H1 (cell line): Measurements from ENCODE around the gene POLR3K. TPM values are rescaled to one million over a fixed set of nuclear protein-coding genes. Genes with fewer than 3 reads are reported as not detected.
A peak's percentile ranks its signal among the peaks of the same experiment; 100 is the strongest.

Source experiments
- CTCF ChIA-PET: fragments of 300-600 bp; sonication (Branson Sonifier 250); formaldehyde crosslinking; loops from one replicate; lab custom pipeline; 2021; ENCODE audit not compliant: partially characterized antibody; lab: Charles Lee
- POLR2A ChIA-PET: fragments of 300-600 bp; sonication (Branson Sonifier 250); formaldehyde crosslinking; loops from one replicate; lab custom pipeline; 2021; ENCODE audit warnings: inconsistent platforms; ENCODE audit not compliant: partially characterized antibody; lab: Charles Lee
- DNase-seq, 2 experiments: peaks; one replicate each; pipeline versions ENCODE4 v3.0.0 to v3.0.0-alpha.2; 2010 to 2022; ENCODE audit warnings: low spot score in 2 of 2, low read depth in 1 of 2, mixed read lengths in 1 of 2
- FAIRE-seq: peaks from 2 replicates; lab custom pipeline; 2011; peaks lifted over from hg19 to GRCh38; lab: Jason Lieb, UNC
- H2AFZ ChIP-seq: 2 replicates; pipeline ENCODE4 v1.8.1; 2012; ENCODE audit warnings: low read length, inconsistent platforms
- H2AK5ac ChIP-seq: 2 replicates; pipeline ENCODE4 v1.6.1; 2013; ENCODE audit warnings: low read depth, low read length
- H2BK120ac ChIP-seq: replicated peaks from 2 replicates; pipeline ENCODE3; 2013; ENCODE audit warnings: low read depth, low read length, inconsistent platforms
- H2BK12ac ChIP-seq: 2 replicates; pipeline ENCODE4 v1.6.1; 2013; ENCODE audit warnings: low read depth, low read length
- H2BK15ac ChIP-seq: 2 replicates; pipeline ENCODE4 v1.6.1; 2013; ENCODE audit warnings: low read length
- H2BK20ac ChIP-seq: 2 replicates; pipeline ENCODE4 v1.6.1; 2013; ENCODE audit warnings: low read length
- H2BK5ac ChIP-seq: 2 replicates; pipeline ENCODE4 v1.6.1; 2013; ENCODE audit warnings: low read depth, low read length
- H3K14ac ChIP-seq: 2 replicates; pipeline ENCODE4 v1.6.1; 2013; ENCODE audit warnings: inconsistent platforms; ENCODE audit not compliant: insufficient read length
- H3K18ac ChIP-seq: 2 replicates; pipeline ENCODE4 v1.6.1; 2013; ENCODE audit warnings: low read length; ENCODE audit errors: extremely low read depth
- H3K23ac ChIP-seq: 2 replicates; pipeline ENCODE4 v1.6.1; 2013; ENCODE audit warnings: inconsistent platforms; ENCODE audit not compliant: insufficient read length
- H3K23me2 ChIP-seq: 2 replicates; pipeline ENCODE4 v1.6.1; 2013; ENCODE audit warnings: low read depth, low read length
- H3K27ac ChIP-seq: 2 replicates; pipeline ENCODE4 v1.6.1; 2011; ENCODE audit warnings: low read depth, low read length, inconsistent platforms
- H3K27me3 ChIP-seq, 4 experiments: replicated peaks in 1 of 4; 1 replicate in 1 of 4; 2 replicates in 3 of 4; pipeline versions ENCODE4 v1.6.1 to v1.8.1; 2011 to 2013; ENCODE audit warnings: low read length in 3 of 4, mild to moderate bottlenecking in 3 of 4, inconsistent platforms in 2 of 4, mixed read lengths in 2 of 4, moderate library complexity in 1 of 4; ENCODE audit not compliant: control insufficient read depth in 3 of 4, insufficient read depth in 3 of 4; ENCODE audit errors: extremely low read depth in 1 of 4
- H3K36me3 ChIP-seq, 4 experiments: 2 replicates each; pipeline versions ENCODE4 v1.6.1 to v1.8.1; 2011 to 2013; ENCODE audit warnings: mild to moderate bottlenecking in 4 of 4, low read length in 3 of 4, moderate library complexity in 2 of 4, control low read depth in 1 of 4, inconsistent platforms in 1 of 4; ENCODE audit not compliant: insufficient read depth in 4 of 4, control insufficient read depth in 2 of 4
- H3K4ac ChIP-seq: replicated peaks from 2 replicates; pipeline ENCODE3; 2013; ENCODE audit warnings: low read length, low read depth, mixed read lengths, inconsistent platforms; ENCODE audit not compliant: insufficient read length
- H3K4me1 ChIP-seq, 4 experiments: replicated peaks in 1 of 4; 1 replicate in 1 of 4; 2 replicates in 3 of 4; pipeline versions ENCODE4 v1.6.1 to v1.8.1; 2011 to 2013; ENCODE audit warnings: low read length in 3 of 4, inconsistent platforms in 2 of 4, mixed read lengths in 1 of 4; ENCODE audit not compliant: insufficient read depth in 4 of 4, control insufficient read depth in 3 of 4
- H3K4me2 ChIP-seq, 2 experiments: 2 replicates each; pipeline versions ENCODE4 v1.6.1 to v1.8.1; 2011 to 2013; ENCODE audit warnings: low read depth in 2 of 2, low read length in 2 of 2, control low read depth in 1 of 2, inconsistent platforms in 1 of 2, mild to moderate bottlenecking in 1 of 2; ENCODE audit not compliant: insufficient read depth in 1 of 2
- H3K4me3 ChIP-seq, 4 experiments: fragments of 200-600, 300-600 bp in 1 of 4; sonication (generic), shearing (Covaris generic), sonication (Bioruptor Twin) in 1 of 4; 2 replicates each; pipeline versions ENCODE4 v1.5.1 to v1.8.1; 2011 to 2016; ENCODE audit warnings: low read length in 4 of 4, low read depth in 3 of 4, control low read depth in 2 of 4, inconsistent platforms in 2 of 4, mild to moderate bottlenecking in 2 of 4, mixed read lengths in 1 of 4, moderate library complexity in 1 of 4; ENCODE audit not compliant: insufficient read depth in 2 of 4; ENCODE audit errors: extremely low read depth in 1 of 4
- H3K56ac ChIP-seq: replicated peaks from 2 replicates; pipeline ENCODE3; 2013; ENCODE audit warnings: low read depth, mild to moderate bottlenecking, mixed read lengths, low read length, inconsistent platforms; ENCODE audit not compliant: insufficient read length
- H3K79me1 ChIP-seq: 2 replicates; pipeline ENCODE4 v1.6.1; 2013; ENCODE audit warnings: low read depth, low read length, control low read depth
- H3K79me2 ChIP-seq, 2 experiments: 2 replicates each; pipeline versions ENCODE4 v1.6.1 to v1.8.1; 2012 to 2013; ENCODE audit warnings: low read length in 2 of 2, mild to moderate bottlenecking in 2 of 2, inconsistent platforms in 1 of 2; ENCODE audit not compliant: insufficient read depth in 2 of 2, control insufficient read depth in 1 of 2
- H3K9ac ChIP-seq, 4 experiments: replicated peaks in 1 of 4; 1 replicate in 1 of 4; 2 replicates in 3 of 4; pipeline versions ENCODE4 v1.6.1 to v1.8.1; 2011 to 2013; ENCODE audit warnings: low read depth in 3 of 4, low read length in 3 of 4, control low read depth in 2 of 4, mild to moderate bottlenecking in 2 of 4, moderate library complexity in 2 of 4, inconsistent platforms in 1 of 4; ENCODE audit errors: extremely low read depth in 1 of 4
- H3K9me3 ChIP-seq, 2 experiments: 2 replicates each; pipeline versions ENCODE4 v1.6.1 to v1.8.1; 2012 to 2013; ENCODE audit warnings: mild to moderate bottlenecking in 2 of 2, moderate library complexity in 2 of 2, control low read depth in 1 of 2, inconsistent platforms in 1 of 2, low read depth in 1 of 2, low read length in 1 of 2, mixed read lengths in 1 of 2; ENCODE audit not compliant: insufficient read depth in 2 of 2
- H4K20me1 ChIP-seq, 2 experiments: replicated peaks in 1 of 2; 2 replicates each; pipeline versions ENCODE3 to v1.8.1; 2011 to 2013; ENCODE audit warnings: inconsistent platforms in 2 of 2, low read length in 2 of 2, mild to moderate bottlenecking in 1 of 2; ENCODE audit not compliant: insufficient read depth in 2 of 2, control insufficient read depth in 1 of 2
- H4K5ac ChIP-seq: 2 replicates; pipeline ENCODE4 v1.6.1; 2013; ENCODE audit warnings: low read length, low read depth, mixed read lengths, inconsistent platforms; ENCODE audit not compliant: insufficient read length
- H4K8ac ChIP-seq: 2 replicates; pipeline ENCODE4 v1.8.0; 2013; ENCODE audit warnings: mild to moderate bottlenecking, moderate library complexity, low read length, inconsistent platforms; ENCODE audit not compliant: insufficient read depth; ENCODE audit errors: extremely low read depth
- H4K91ac ChIP-seq: replicated peaks from 2 replicates; pipeline ENCODE3; 2013; ENCODE audit warnings: low read length, mixed read lengths, inconsistent platforms; ENCODE audit not compliant: insufficient read length
- BCL11A ChIP-seq, 2 experiments: IDR thresholded peaks; one replicate each; pipeline ENCODE4 v1.6.1; 2011; ENCODE audit warnings: low read depth in 2 of 2, low read length in 2 of 2, mild to moderate bottlenecking in 2 of 2
- HDAC2 ChIP-seq, 2 experiments: fragments of 300-600 bp in 1 of 2; sonication (generic) in 1 of 2; IDR thresholded peaks; 2 replicates each; pipeline ENCODE4 v1.6.1; 2011 to 2012; ENCODE audit warnings: low read depth in 2 of 2, low read length in 2 of 2, mild to moderate bottlenecking in 2 of 2, moderate library complexity in 2 of 2, borderline replicate concordance in 1 of 2, inconsistent platforms in 1 of 2
- KDM1A ChIP-seq: fragments of 200-600, 300-600 bp; sonication (generic); IDR thresholded peaks from 2 replicates; pipeline ENCODE4 v1.7.1; 2016; ENCODE audit warnings: mild to moderate bottlenecking, low read length, borderline replicate concordance
- KDM5A ChIP-seq: fragments of 200-600 bp; IDR thresholded peaks from 2 replicates; pipeline ENCODE4 v1.7.1; 2012; ENCODE audit warnings: mild to moderate bottlenecking, low read length, inconsistent platforms, mixed read lengths
- PHF8 ChIP-seq: fragments of 200-600 bp; sonication (generic); conservative IDR thresholded peaks from 2 replicates; pipeline ENCODE4 v1.7.1; 2012; ENCODE audit warnings: low read depth, mild to moderate bottlenecking, inconsistent platforms, low read length, moderate library complexity
- POLR2AphosphoS5 ChIP-seq: IDR thresholded peaks from 2 replicates; pipeline ENCODE4 v1.6.1; 2011; ENCODE audit warnings: low read depth, low read length
- POU5F1 ChIP-seq: IDR thresholded peaks from 2 replicates; pipeline ENCODE4 v1.6.1; 2011; ENCODE audit warnings: low read depth, mild to moderate bottlenecking, low read length, moderate library complexity
- TBP ChIP-seq: IDR thresholded peaks from 2 replicates; pipeline ENCODE4 v1.6.1; 2011; ENCODE audit warnings: low read depth, low read length, improper control_type of control experiment
- WGBS, 2 experiments: shearing (Covaris generic) in 1 of 2; methylation state at CpG; one replicate each; pipeline versions ENCODE4 v1.1.6 to v1.1.7; 2013 to 2015; ENCODE audit warnings: low lambda C conversion rate in 2 of 2, mixed read lengths in 2 of 2, inconsistent platforms in 1 of 2, low coverage in 1 of 2, missing lambda C conversion rate in 1 of 2; ENCODE audit not compliant: insufficient replicate concordance in 2 of 2, insufficient coverage in 1 of 2, insufficient read length in 1 of 2; ENCODE audit errors: extremely low coverage in 1 of 2, missing lambda C conversion rate in 1 of 2; 5-methylcytosine and 5-hydroxymethylcytosine counted together
- polyA plus RNA-seq, 7 experiments: library from polyadenylated mRNA; depleted of rRNA in 3 of 7; stranded (reverse) in 5 of 7; unstranded in 2 of 7; fragments of >200 nt in 5 of 7; fragments of 200-250 nt in 2 of 7; gene quantifications; 1 replicate in 5 of 7; 2 replicates in 1 of 7; 4 replicates in 1 of 7; pipeline versions ENCODE4 v1.2.1 to v1.2.3, GENCODE V29; 2011 to 2013; ENCODE audit warnings: missing spikeins in 2 of 7, mixed read lengths in 2 of 7
- total RNA-seq: library from RNA; stranded (reverse); fragmentation: NEBNext Ultra II Directional; extraction: Animal tissue kit (Norgen Biotek cat#: 25700); gene quantifications from 2 replicates; pipeline ENCODE4 v1.2.1, GENCODE V29; 2021
- TF ChIP-seq, protein P1 (sequence below): IDR thresholded peaks from 2 replicates; pipeline ENCODE4 v1.6.1; 2012; ENCODE audit warnings: inconsistent platforms

Gene POLR3K
- total and polyA plus RNA-seq, 2 of the 8 experiments (the other 6 are each of a cell fraction or from before 2014, with no cell fraction given) = 45.4 to 80.5 TPM

DNA sequence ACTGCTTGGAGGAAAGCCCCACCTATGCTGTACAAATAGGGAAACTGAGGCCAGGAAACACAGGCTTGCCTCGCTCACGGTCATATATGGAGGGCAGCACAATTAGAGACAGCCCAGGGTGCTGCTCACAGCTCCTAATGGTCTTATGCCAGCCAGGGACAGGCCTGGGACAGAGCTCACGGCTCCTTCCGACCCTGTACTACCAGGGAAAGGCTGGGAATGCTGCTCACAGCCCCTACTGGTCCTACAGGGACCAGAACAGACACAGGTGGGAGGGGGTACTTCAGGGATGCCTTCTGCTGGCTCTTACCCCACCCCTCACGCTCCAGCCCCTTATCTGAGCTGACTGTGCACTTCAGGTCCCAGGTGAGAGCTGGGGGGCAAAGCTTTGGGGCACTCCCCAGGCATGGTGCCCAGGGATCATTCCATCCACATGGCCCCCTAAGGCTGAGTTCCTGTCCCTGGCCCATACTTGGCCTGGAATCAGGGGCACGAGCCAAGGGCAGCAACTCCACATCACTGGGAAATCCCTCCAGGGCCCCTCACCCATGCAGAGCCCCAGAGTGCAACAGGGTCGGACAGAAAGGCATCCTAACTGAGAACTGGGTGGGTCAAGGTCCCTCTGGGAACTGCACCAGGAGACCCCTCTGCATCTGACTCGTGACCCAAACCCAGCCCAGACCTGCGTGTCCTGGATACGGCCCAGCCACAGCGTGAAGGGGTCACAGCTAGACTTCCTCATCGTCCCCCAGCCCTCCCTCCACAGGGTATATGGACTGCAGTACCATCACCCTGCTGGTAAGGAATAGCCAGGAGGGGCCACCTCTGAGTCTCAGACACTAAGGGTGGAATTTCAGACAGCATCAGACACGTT is 13.1 kb upstream of the POLR3K start:
- H3K14ac ChIP-seq = no peak overlapping the region
- H3K79me1 ChIP-seq = peaks cover 3% of the 10 kb centered on the region; the same call in 1 of the 2 replicates
- no peak overlapping the region for H2BK12ac ChIP-seq
- H3K4me3 ChIP-seq = no peak overlapping the region
- peaks cover 13 to 28% of the 10 kb centered on the region in 2 experiments for H4K20me1 ChIP-seq
- no peak overlapping the region for H3K4ac ChIP-seq
- FAIRE-seq (no peak), DNase-seq (no peak)
- no peak overlapping the region; the same call in 1 of the 2 replicates for H2AK5ac ChIP-seq
- H3K9ac ChIP-seq = no peak overlapping the region
- no peak overlapping the region for H2BK120ac ChIP-seq
- peaks cover 2 to 15% (median 4%) of the 10 kb centered on the region in 4 experiments; a peak in 4 of 8 replicates for H3K36me3 ChIP-seq
- ChIA-PET CTCF (interaction anchor here (0.6 to 21.2 kb wide), 27 partner anchors 8 to 296 kb away, joined by 3 to 856 read pairs (median 4); partner anchors contain the start of genes LUC7L, MPG, POLR3K and SNRNP25), POLR2A (interaction anchor here (1.0 to 16.6 kb wide), 9 partner anchors 8 to 115 kb away, joined by 3 to 153 read pairs (median 4); partner anchors contain the start of genes POLR3K and SNRNP25)
- H2AFZ ChIP-seq = no peak overlapping the region
- H3K23me2 ChIP-seq = peaks cover 1% of the 10 kb centered on the region; the same call in 1 of the 2 replicates
- H3K56ac ChIP-seq = no peak overlapping the region
- WGBS, 2 experiments = 87% methylated on average over 13 of the region's 13 CpGs; no CpG with 5 or more reads in 1 of the 2 experiments
- H2BK20ac ChIP-seq = no peak overlapping the region
- H2BK15ac ChIP-seq = peak overlapping the region; percentile 61; the same call in 1 of the 2 replicates
- H3K18ac ChIP-seq = no peak overlapping the region
- no peak overlapping the region for H2BK5ac ChIP-seq
- no peak overlapping the region for H4K91ac ChIP-seq
- H3K27ac ChIP-seq = no peak overlapping the region
- H3K79me2 ChIP-seq = peaks cover 0 to 11% of the 10 kb centered on the region in 2 experiments; a peak in 1 of 4 replicates
- peaks cover 3 to 21% (median 10%) of the 10 kb centered on the region in 4 experiments for H3K4me1 ChIP-seq
- H3K9me3 ChIP-seq = no peaks in the 10 kb centered on the region
- no peaks in the 10 kb centered on the region for H3K27me3 ChIP-seq
- H3K4me2 ChIP-seq = no peak overlapping the region
- H4K8ac ChIP-seq = peak overlapping the region; percentile 41
- no peak overlapping the region for H4K5ac ChIP-seq
- no peak overlapping the region for H3K23ac ChIP-seq
- TF ChIP-seq PHF8 (no peak), BCL11A (IDR thresholded peaks at IDR 0.05; ENCODE audit: low read depth in 2 of 2, low read length in 2 of 2) (no peak), KDM1A (no peak), TBP (no peak), KDM5A (no peak), POLR2AphosphoS5 (no peak), HDAC2 (IDR thresholded peaks at IDR 0.05; ENCODE audit: borderline replicate concordance in 1 of 2, low read depth in 2 of 2, low read length in 2 of 2) (no peak), POU5F1 (no peak)
- TF ChIP-seq, protein P1, sequence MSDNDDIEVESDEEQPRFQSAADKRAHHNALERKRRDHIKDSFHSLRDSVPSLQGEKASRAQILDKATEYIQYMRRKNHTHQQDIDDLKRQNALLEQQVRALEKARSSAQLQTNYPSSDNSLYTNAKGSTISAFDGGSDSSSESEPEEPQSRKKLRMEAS = no peak
